Heart right ventricle (tissue), 16 donors: Measurements from ENCODE around the gene AP2A2. TPM values are rescaled to one million over a fixed set of nuclear protein-coding genes. Genes with fewer than 3 reads are reported as not detected.

Experiments used
- ATAC-seq, 8 donors: fragments of 200-7000 bp; cut with Tn5 transposase; one replicate each; pipeline ENCODE4 v1.9.1; 2020; ENCODE audit warnings: mild to moderate bottlenecking in 8 of 8, moderate library complexity in 8 of 8, moderate number of reproducible peaks in 1 of 8
- DNase-seq, 2 donors: peaks; one replicate each; pipeline ENCODE4 v3.0.0-alpha.2; 2020
- H3K27ac ChIP-seq, 10 donors: fragments of 200-600 bp; sonication (generic) in 2 of 10; one replicate each; pipeline versions ENCODE4 v1.5.0 to v1.8.0; 2020 to 2022; ENCODE audit warnings: mild to moderate bottlenecking in 3 of 10
- H3K27me3 ChIP-seq, 7 donors: fragments of 200-600 bp; one replicate each; pipeline ENCODE4 v1.8.0; 2021 to 2022; ENCODE audit warnings: mild to moderate bottlenecking in 2 of 7
- H3K36me3 ChIP-seq, 9 donors: fragments of 200-600 bp; sonication (generic) in 1 of 9; one replicate each; pipeline versions ENCODE4 v1.5.0 to v1.8.0; 2020 to 2022; ENCODE audit warnings: mild to moderate bottlenecking in 2 of 9
- H3K4me1 ChIP-seq, 9 donors: fragments of 200-600 bp; sonication (generic) in 1 of 9; one replicate each; pipeline versions ENCODE4 v1.5.0 to v1.8.0; 2020 to 2022; ENCODE audit warnings: mild to moderate bottlenecking in 4 of 9
- H3K4me3 ChIP-seq, 10 donors: fragments of 200-600 bp; sonication (generic) in 2 of 10; one replicate each; pipeline versions ENCODE4 v1.5.0 to v1.8.0; 2020 to 2022; ENCODE audit warnings: mild to moderate bottlenecking in 7 of 10, moderate library complexity in 2 of 10
- H3K9me3 ChIP-seq, 11 donors: fragments of 200-600 bp in 10 of 11; sonication (generic) in 2 of 11; one replicate each; pipeline versions ENCODE4 v1.5.0 to v1.8.0; 2013 to 2022; ENCODE audit warnings: mild to moderate bottlenecking in 2 of 11, control low read depth in 1 of 11, moderate library complexity in 1 of 11
- CTCF ChIP-seq, 9 donors: fragments of 200-600 bp; sonication (generic) in 2 of 9; IDR thresholded peaks; one replicate each; pipeline versions ENCODE4 v1.5.0 to v1.8.0; 2021 to 2022; ENCODE audit warnings: antibody characterized with exemption in 9 of 9, mild to moderate bottlenecking in 5 of 9, moderate library complexity in 1 of 9
- WGBS, 2 donors: extraction: QIAGEN DNeasy Blood & Tissue Kit; methylation state at CpG; one replicate each; pipeline ENCODE4 v1.1.7; 2013; ENCODE audit warnings: inconsistent platforms in 1 of 2; 5-methylcytosine and 5-hydroxymethylcytosine counted together
- intact Hi-C, 10 donors: fragments of 100-400 bp; cut with DNase I; formaldehyde crosslinking; loops; one replicate each; pipeline versions ENCODE4 v1.11.1 to v1.14.2; 2022
- polyA plus RNA-seq, 2 donors: library from polyadenylated mRNA; stranded (reverse); fragments of 200-250 nt; gene quantifications; one replicate each; pipeline ENCODE4 v1.2.3, GENCODE V29; 2013
- total RNA-seq, 10 donors: library from RNA; stranded (reverse); fragmentation: NEBNext Ultra II Directional in 3 of 10; extraction: Animal tissue kit (Norgen Biotek cat#: 25700) in 3 of 10; gene quantifications; one replicate each; pipeline versions ENCODE4 v1.2.1 to v1.2.4, GENCODE V29; 2021 to 2023
- donor health status: Arrhythmogenic right ventricular cardiomyopathy.
- donor health status: ischemic (EF 13 %, LVEDD 7.1; RV severe dilation, severe dysfunction).
- donor health status: healthy with polysubstance abuse.
- donor health status: DM: no; HTN: yes; CAD: no.
- donor health status: DM: no; HTN: no; CAD: no.
- donor health status: ischemic (EF 25% LVEDD 6.9; RV normal size, moderate dysfunction).
- donor health status: ischemic (EF 25% LVEDD 5.7; RV mildly dilated, moderate dysfunction).
- donor health status: healthy.
- donor health status: DM: yes; HTN: yes; CAD: no.
- donor health status: Ischemic cardiomyopathy.
- donor health status: ischemic (EF 35%, LVEDD 5.7; RV mildly dilated, moderate dysfunction).
- donor health status: nonischemic (EF 11% LVEDD 7.7; RV severe dilation, severe dysfunction).
- donor health status: DM: yes; HTN: yes; CAD: no.
- donor health status: PGD.
- donor health status: ischemic (EF 29% LVEDD 5.4; RV normal size, mild dysfunction).
- donor health status: nonischemic (EF 23%, LVEDD 6.1; RV moderate dilation, normal function).

The AP2A2 gene
- total and polyA plus RNA-seq, 12 donors = 24.3 to 58.4 (median 37.4) TPM

DNA sequence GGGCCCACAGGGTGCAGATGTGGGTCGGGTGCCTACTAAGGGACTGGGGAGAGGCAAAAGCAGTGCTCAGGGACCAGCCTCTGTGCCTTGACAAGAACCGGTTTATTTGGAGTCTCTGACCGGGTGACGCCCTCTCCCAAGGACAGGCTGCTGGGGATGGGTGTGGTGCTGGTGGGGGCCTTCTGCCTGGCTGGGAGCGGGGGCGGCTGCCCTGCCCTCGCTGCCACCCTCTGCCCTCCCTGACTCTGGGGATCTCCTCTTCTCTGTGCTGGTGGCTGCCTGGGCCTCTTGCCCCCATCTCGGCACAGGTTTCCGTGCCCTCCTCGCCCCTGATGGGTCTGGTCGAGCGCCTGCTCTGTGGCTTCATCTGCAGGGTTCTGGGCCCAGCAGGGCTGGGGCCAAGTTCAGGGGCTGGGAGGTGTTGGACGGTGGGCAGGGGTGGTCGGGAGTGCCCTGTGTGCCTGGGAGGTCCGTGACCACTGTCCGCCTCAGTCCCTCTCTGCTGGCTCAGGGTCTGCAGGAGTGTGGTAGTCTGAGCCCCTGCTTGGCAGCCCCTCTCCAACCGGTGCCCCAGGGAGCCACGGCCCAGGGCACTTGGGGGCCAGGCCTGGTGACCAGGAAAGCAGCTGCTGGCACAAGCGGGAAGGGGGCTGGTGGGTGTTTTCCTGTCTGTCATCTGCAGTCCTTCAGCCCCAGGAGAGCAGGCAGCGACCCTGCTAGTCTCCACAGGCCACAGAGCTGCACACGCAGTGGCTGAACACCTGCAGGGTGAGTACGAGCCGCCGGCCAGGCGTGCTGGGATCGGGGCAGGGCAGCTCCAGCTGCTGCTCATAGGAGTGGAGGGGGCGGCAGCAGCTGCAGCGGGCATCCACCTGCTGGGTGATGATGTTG lies 87.3 kb downstream of the AP2A2 start:
- TF ChIP-seq CTCF (IDR thresholded peaks at IDR 0.05) = no peak
- Histone ChIP-seq H3K27me3 (no peaks in the 10 kb centered on the region), H3K4me3 (no peak overlapping the region), H3K4me1 (no peaks in the 10 kb centered on the region), H3K36me3 (peaks cover 0 to 66% (median 35%) of the 10 kb centered on the region in 9 donors), H3K27ac (no peak overlapping the region), H3K9me3 (no peaks in the 10 kb centered on the region)
- ATAC-seq (no peak), DNase-seq (no peak)
- intact Hi-C loops = no loop called here
- 86 to 88% methylated on average over 28 of the region's 28 CpGs for WGBS, 2 donors

GRCh38 chr11:1013631-1013935 lies 87.9 kb downstream of the AP2A2 start:
- DNase-seq = no peak
- 95 to 97% methylated on average over 12 of the region's 12 CpGs for WGBS, 2 donors
- no peak for TF ChIP-seq CTCF (IDR thresholded peaks at IDR 0.05)
- no peaks in the 10 kb centered on the region for H3K4me1 ChIP-seq
- H3K36me3 ChIP-seq = peaks cover 0 to 60% (median 35%) of the 10 kb centered on the region in 9 donors
- no peaks in the 10 kb centered on the region for H3K27me3 ChIP-seq
- intact Hi-C loops = no loop called here
- no peak overlapping the region for H3K4me3 ChIP-seq
- no peak overlapping the region for H3K27ac ChIP-seq
- no peaks in the 10 kb centered on the region for H3K9me3 ChIP-seq
- ATAC-seq = no peak

GRCh38 chr11:1014276-1014675 lies 88.6 kb downstream of the AP2A2 start:
- H3K4me3 ChIP-seq = no peak overlapping the region
- no peak for TF ChIP-seq CTCF (IDR thresholded peaks at IDR 0.05)
- peaks cover 0 to 53% (median 32%) of the 10 kb centered on the region in 9 donors for H3K36me3 ChIP-seq
- H3K9me3 ChIP-seq = no peaks in the 10 kb centered on the region
- H3K27ac ChIP-seq = no peak overlapping the region
- no peak for DNase-seq
- no peak for ATAC-seq
- intact Hi-C loops = no loop called here
- H3K27me3 ChIP-seq = no peaks in the 10 kb centered on the region
- H3K4me1 ChIP-seq = no peaks in the 10 kb centered on the region
- WGBS, 2 donors = 93 to 94% methylated on average over 14 of the region's 14 CpGs

DNA sequence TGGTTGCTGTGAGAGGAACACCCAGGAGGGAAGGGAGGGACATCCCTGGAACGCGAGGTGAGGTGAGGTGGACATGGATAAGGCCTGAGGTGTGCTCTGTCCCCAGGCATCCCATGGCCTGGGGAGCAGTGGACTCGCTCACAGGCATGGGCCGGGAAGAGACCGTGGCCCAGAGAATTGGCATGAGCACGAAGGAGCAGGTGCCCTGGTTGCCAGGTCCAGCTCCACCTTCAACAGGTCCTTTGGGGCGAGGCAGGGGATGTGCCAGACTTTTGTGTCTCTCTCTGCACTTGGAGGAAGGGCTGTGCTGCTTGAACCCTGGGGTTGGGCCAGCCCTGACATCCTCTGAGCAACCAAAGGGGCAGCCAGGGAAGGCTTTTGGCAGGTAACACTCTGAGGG lies 89.4 kb downstream of the AP2A2 start:
- WGBS, 2 donors = 95 to 99% methylated on average over 7 of the region's 7 CpGs
- H3K36me3 ChIP-seq = peaks cover 0 to 45% (median 24%) of the 10 kb centered on the region in 9 donors
- intact Hi-C loops = no loop called here
- TF ChIP-seq CTCF (IDR thresholded peaks at IDR 0.05) = no peak
- DNase-seq (no peak), ATAC-seq (no peak)
- H3K27ac ChIP-seq = no peak overlapping the region
- no peaks in the 10 kb centered on the region for H3K27me3 ChIP-seq
- no peak overlapping the region for H3K4me3 ChIP-seq
- H3K9me3 ChIP-seq = no peaks in the 10 kb centered on the region
- no peaks in the 10 kb centered on the region for H3K4me1 ChIP-seq
